OCI-LY3 (cell line): ENCODE results near the gene STRADB.
"Not testable (repeated sequence)": the region's sequence is repeated elsewhere in the genome, so short reads cannot be mapped to it uniquely, and the experiment has no call there.

Experiments used
- H2AFZ ChIP-seq: fragments of 200-600, 300-600 bp; shearing (Covaris generic); 2 replicates; pipeline ENCODE4 v1.6.0; 2014; ENCODE audit warnings: antibody characterized with exemption, low read depth, low read length
- H3K27ac ChIP-seq: fragments of 200-600, 300-600 bp; sonication (generic); 2 replicates; pipeline ENCODE4 v1.5.1; 2014; ENCODE audit warnings: mild to moderate bottlenecking, low read length, moderate library complexity, mixed read lengths
- H3K27me3 ChIP-seq: fragments of 200-600, 300-600 bp; sonication (generic); 2 replicates; pipeline ENCODE4 v1.6.1; 2014; ENCODE audit warnings: low read depth, low read length, mixed read lengths
- H3K36me3 ChIP-seq: fragments of 200-600, 300-600 bp; sonication (generic); replicated peaks from 2 replicates; pipeline ENCODE3; 2014; ENCODE audit warnings: low read depth, low read length, mixed read lengths
- H3K4me1 ChIP-seq: fragments of 300-600, 200-600 bp; sonication (generic); 2 replicates; pipeline ENCODE4 v1.6.1; 2014; ENCODE audit warnings: low read length, mixed read lengths
- H3K4me2 ChIP-seq: fragments of 200-600, 300-600 bp; sonication (generic); 2 replicates; pipeline ENCODE4 v1.6.1; 2014; ENCODE audit warnings: low read length, mixed read lengths
- H3K4me3 ChIP-seq: fragments of 300-600, 200-600 bp; sonication (generic); 2 replicates; pipeline ENCODE4 v1.5.1; 2014; ENCODE audit warnings: antibody characterized with exemption, mild to moderate bottlenecking, low read length, moderate library complexity
- H3K79me2 ChIP-seq: fragments of 300-600, 200-600 bp; shearing (Covaris generic); 2 replicates; pipeline ENCODE4 v1.6.1; 2014; ENCODE audit warnings: mild to moderate bottlenecking, low read length, mixed read lengths
- H3K9ac ChIP-seq: fragments of 300-600, 200-600 bp; shearing (Covaris generic); 2 replicates; pipeline ENCODE4 v1.6.0; 2014; ENCODE audit warnings: mild to moderate bottlenecking, low read length, moderate library complexity
- H3K9me3 ChIP-seq: fragments of 200-600, 300-600 bp; shearing (Covaris generic); 2 replicates; pipeline ENCODE4 v1.6.1; 2014; ENCODE audit warnings: low read length, mixed read lengths; ENCODE audit not compliant: insufficient read depth
- H4K20me1 ChIP-seq: fragments of 200-600, 300-600 bp; sonication (generic); 2 replicates; pipeline ENCODE4 v1.6.1; 2016; ENCODE audit warnings: low read length, mixed read lengths; ENCODE audit not compliant: insufficient read depth
- CTCF ChIP-seq: fragments of 200-600, 300-600 bp; sonication (generic); IDR thresholded peaks from 2 replicates; pipeline ENCODE4 v1.5.1; 2014; ENCODE audit warnings: antibody characterized with exemption, low read length, low read depth
- EZH2phosphoT487 ChIP-seq: fragments of 200-600 bp; shearing (Covaris generic); IDR thresholded peaks from 2 replicates; pipeline ENCODE4 v1.6.1; 2018; ENCODE audit warnings: antibody characterized with exemption, mixed run types, low read depth

The STRADB gene

GRCh38 chr2:201483342-201483741 lies 31.8 kb downstream of the STRADB start:
- no peak overlapping the region for H3K4me2 ChIP-seq
- H3K9me3 ChIP-seq: no peaks in the 10 kb centered on the region
- no peak overlapping the region for H3K9ac ChIP-seq
- H3K27ac ChIP-seq: no peak overlapping the region
- no peaks in the 10 kb centered on the region for H3K36me3 ChIP-seq
- no peak overlapping the region for H2AFZ ChIP-seq
- no peaks in the 10 kb centered on the region for H3K27me3 ChIP-seq
- no peaks in the 10 kb centered on the region for H4K20me1 ChIP-seq
- no peak for TF ChIP-seq CTCF
- TF ChIP-seq EZH2phosphoT487: no peak
- 0 out of 2 replicates have a peak, but pooled peaks cover 4% of the 10 kb centered on the region for H3K4me1 ChIP-seq
- no peak overlapping the region for H3K4me3 ChIP-seq
- H3K79me2 ChIP-seq: no peaks in the 10 kb centered on the region

- not testable (repeated sequence) for H2AFZ ChIP-seq, H3K36me3 ChIP-seq, H3K4me3 ChIP-seq, H3K4me2 ChIP-seq, H3K27ac ChIP-seq, H3K9me3 ChIP-seq, H4K20me1 ChIP-seq, H3K4me1 ChIP-seq, H3K27me3 ChIP-seq, H3K79me2 ChIP-seq, H3K9ac ChIP-seq
Observed at GRCh38 chr2:201483758-201484157, 32.2 kb downstream of the STRADB start.

- Histone ChIP-seq H3K9me3 (no peaks in the 10 kb centered on the region), H3K4me3 (no peak overlapping the region), H3K79me2 (no peaks in the 10 kb centered on the region), H3K36me3 (no peaks in the 10 kb centered on the region), H3K27me3 (no peaks in the 10 kb centered on the region), H3K27ac (no peak overlapping the region), H3K4me2 (no peak overlapping the region), H3K4me1 (0 out of 2 replicates have a peak, but pooled peaks cover 4% of the 10 kb centered on the region), H2AFZ (no peak overlapping the region), H4K20me1 (no peaks in the 10 kb centered on the region), H3K9ac (no peak overlapping the region)
- no peak for TF ChIP-seq EZH2phosphoT487
- no peak for TF ChIP-seq CTCF
Observed at GRCh38 chr2:201484805-201485204, 33.3 kb downstream of the STRADB start.

- Histone ChIP-seq H4K20me1 (no peaks in the 10 kb centered on the region), H3K27ac (no peak overlapping the region), H3K36me3 (no peaks in the 10 kb centered on the region), H3K27me3 (0 out of 2 replicates have a peak, but pooled peaks cover 22% of the 10 kb centered on the region), H2AFZ (no peak overlapping the region), H3K9ac (no peak overlapping the region), H3K4me2 (no peak overlapping the region), H3K4me1 (0 out of 2 replicates have a peak, but pooled peaks cover 4% of the 10 kb centered on the region), H3K9me3 (no peaks in the 10 kb centered on the region), H3K4me3 (no peak overlapping the region), H3K79me2 (no peaks in the 10 kb centered on the region)
- TF ChIP-seq EZH2phosphoT487: no peak
Observed at GRCh38 chr2:201490291-201490690, 38.8 kb downstream of the STRADB start.

GRCh38 chr2:201496785-201497184 lies 45.2 kb downstream of the STRADB start:
- TF ChIP-seq CTCF (no peak), EZH2phosphoT487 (no peak)
- no peaks in the 10 kb centered on the region for H3K4me1 ChIP-seq
- no peak overlapping the region for H2AFZ ChIP-seq
- no peak overlapping the region for H3K4me2 ChIP-seq
- H3K27ac ChIP-seq: no peak overlapping the region
- no peaks in the 10 kb centered on the region for H3K79me2 ChIP-seq
- no peaks in the 10 kb centered on the region for H3K36me3 ChIP-seq
- H3K9ac ChIP-seq: no peak overlapping the region
- H4K20me1 ChIP-seq: no peaks in the 10 kb centered on the region
- H3K27me3 ChIP-seq: 0 out of 2 replicates have a peak, but pooled peaks cover 14% of the 10 kb centered on the region
- no peak overlapping the region for H3K4me3 ChIP-seq
- H3K9me3 ChIP-seq: no peaks in the 10 kb centered on the region
